ENCODE data around the gene GRM8. TPM values are rescaled to one million over a fixed set of nuclear protein-coding genes. Genes with fewer than 3 reads are reported as not detected.
"Not testable (repeated sequence)": the region's sequence is repeated elsewhere in the genome, so short reads cannot be mapped to it uniquely, and the experiment has no call there.

GRM8 gene
- total RNA-seq, 2 experiments from 2014 or later: not detected

DNA sequence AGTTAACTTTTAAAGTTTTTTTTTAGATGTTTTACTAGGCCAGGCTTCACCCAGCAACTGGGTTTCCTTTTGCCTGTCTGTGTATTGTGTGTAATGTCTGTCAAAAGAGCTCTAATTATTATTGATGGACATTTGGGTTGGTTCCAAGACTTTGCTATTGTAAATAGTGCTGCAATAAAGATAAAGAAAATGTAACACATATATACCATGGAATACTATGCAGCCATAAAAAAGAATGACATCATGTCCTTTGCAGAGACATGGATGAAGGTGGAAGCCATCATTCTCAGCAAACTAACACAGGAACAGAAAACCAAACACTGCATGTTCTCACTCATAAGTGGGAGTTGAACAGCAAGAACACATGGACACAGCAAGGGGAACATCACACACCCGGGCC lies 584.0 kb downstream of the GRM8 start:
- ATAC-seq; H3K27me3 Mint-ChIP-seq; H3K4me3 Mint-ChIP-seq; H3K27ac Mint-ChIP-seq; H3K36me3 Mint-ChIP-seq; DNase-seq; H3K4me1 Mint-ChIP-seq; CTCF ChIA-PET; H3K9me3 Mint-ChIP-seq (ENCODE audit: low read depth): not testable (repeated sequence)

DNA sequence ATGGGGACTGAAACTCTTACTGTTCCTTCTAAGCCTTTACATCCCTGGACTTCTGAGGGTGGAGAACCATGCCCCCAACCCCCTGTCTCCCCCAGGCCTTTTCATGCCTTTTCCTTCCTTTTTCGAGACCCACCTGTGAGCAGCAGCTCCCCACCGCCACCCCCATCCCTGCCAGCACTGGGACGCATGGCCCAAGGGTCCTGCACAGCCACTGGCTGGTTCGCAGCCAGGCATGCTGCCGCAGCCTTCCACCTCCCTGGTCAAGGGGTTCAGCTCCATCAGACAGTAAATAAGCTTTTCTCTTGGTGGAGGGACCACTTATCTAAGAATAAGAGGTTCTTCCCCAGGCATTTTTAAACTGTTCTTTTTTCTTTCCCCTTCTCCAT lies 584.4 kb downstream of the GRM8 start:
- no peaks in the 10 kb centered on the region for H3K4me1 Mint-ChIP-seq
- H3K4me3 Mint-ChIP-seq: no peak overlapping the region
- CTCF ChIA-PET: no interaction called here
- ATAC-seq (no peak), DNase-seq (no peak)
- no peaks in the 10 kb centered on the region for H3K9me3 Mint-ChIP-seq (ENCODE audit: low read depth)
- no peaks in the 10 kb centered on the region for H3K36me3 Mint-ChIP-seq
- no peak overlapping the region for H3K27ac Mint-ChIP-seq
- H3K27me3 Mint-ChIP-seq: no peaks in the 10 kb centered on the region

DNA sequence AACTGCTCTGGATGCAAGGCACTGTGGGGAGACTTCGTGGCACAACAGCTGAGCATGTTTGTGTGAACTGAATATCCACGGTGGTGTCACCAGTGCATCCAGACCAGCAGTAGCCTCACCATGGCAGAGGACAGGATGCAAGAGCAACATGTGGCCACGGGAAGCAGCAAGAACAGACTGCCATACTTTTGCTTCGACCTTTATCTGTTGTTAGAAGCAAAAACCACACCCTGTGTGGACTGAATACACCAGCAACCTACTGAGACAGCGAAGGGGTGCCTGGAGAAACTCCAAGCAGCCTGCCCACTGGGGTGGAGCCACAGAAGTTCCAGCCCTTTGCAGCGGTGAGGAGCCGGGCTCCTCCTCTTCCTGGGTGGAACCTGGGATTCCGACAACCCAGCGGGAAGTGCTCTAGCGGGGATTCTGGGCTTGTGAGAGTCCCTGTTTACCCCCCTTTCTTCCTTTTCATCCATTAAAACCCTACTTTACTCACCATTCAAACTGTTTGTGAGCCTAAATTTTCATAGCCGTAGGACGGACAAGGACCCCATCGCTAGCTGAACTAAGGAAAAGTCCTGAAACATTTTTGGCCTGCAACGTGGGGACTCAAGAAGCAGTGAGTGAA lies 584.9 kb downstream of the GRM8 start:
- Mint-ChIP-seq H3K27me3 (no peaks in the 10 kb centered on the region), H3K4me3 (no peak overlapping the region), H3K36me3 (no peaks in the 10 kb centered on the region), H3K4me1 (no peaks in the 10 kb centered on the region), H3K27ac (no peak overlapping the region), H3K9me3 (ENCODE audit: low read depth) (no peaks in the 10 kb centered on the region)
- CTCF ChIA-PET: no interaction called here
- ATAC-seq (no peak), DNase-seq (no peak)

DNA sequence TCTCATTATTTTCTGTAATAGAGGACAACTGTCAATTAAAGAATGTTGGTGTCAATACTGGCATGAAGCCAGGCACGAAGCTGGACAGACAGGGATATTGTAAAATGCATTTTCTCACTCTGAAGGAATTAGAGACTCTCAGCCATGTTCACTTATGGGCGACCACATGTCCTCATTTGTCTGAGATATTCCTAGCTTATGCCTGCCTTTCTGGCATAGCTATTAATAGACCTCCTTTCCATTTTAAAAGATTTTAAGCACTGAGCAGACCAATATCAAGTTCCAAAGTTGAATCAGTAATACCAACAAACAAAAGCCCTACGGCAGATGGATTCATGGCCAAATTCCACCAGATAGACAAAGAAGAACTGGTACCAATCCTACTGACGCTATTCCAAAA lies 589.9 kb downstream of the GRM8 start:
- H3K9me3 Mint-ChIP-seq (ENCODE audit: low read depth): no peaks in the 10 kb centered on the region
- no peak overlapping the region for H3K4me3 Mint-ChIP-seq
- H3K27ac Mint-ChIP-seq: no peak overlapping the region
- ATAC-seq (no peak), DNase-seq (no peak)
- CTCF ChIA-PET: no interaction called here
- H3K4me1 Mint-ChIP-seq: no peaks in the 10 kb centered on the region
- no peaks in the 10 kb centered on the region for H3K27me3 Mint-ChIP-seq
- H3K36me3 Mint-ChIP-seq: no peaks in the 10 kb centered on the region

DNA sequence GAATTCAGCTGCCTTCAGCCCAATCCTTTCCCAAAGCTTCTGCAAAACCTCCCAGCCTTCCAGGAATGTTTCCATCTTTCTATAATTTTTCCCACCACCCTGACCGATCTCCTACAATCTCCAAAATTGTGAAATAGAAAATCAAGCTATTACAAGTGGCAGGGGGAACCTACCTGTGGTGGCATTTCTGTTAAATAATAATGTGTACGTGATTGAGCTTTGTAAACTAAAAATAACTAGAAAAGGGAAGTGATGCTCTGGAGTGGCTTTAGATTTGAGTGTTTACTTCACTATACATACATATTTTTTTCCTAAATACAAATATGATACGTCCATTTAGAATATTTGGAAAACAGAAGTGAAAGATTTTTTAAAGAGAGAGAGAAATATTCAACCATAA lies 593.6 kb downstream of the GRM8 start:
- no peaks in the 10 kb centered on the region for H3K36me3 Mint-ChIP-seq
- CTCF ChIA-PET: no interaction called here
- no peak overlapping the region for H3K27ac Mint-ChIP-seq
- no peaks in the 10 kb centered on the region for H3K9me3 Mint-ChIP-seq (ENCODE audit: low read depth)
- H3K4me3 Mint-ChIP-seq: no peak overlapping the region
- DNase-seq: no peak
- no peaks in the 10 kb centered on the region for H3K27me3 Mint-ChIP-seq
- ATAC-seq: no peak
- no peaks in the 10 kb centered on the region for H3K4me1 Mint-ChIP-seq

DNA sequence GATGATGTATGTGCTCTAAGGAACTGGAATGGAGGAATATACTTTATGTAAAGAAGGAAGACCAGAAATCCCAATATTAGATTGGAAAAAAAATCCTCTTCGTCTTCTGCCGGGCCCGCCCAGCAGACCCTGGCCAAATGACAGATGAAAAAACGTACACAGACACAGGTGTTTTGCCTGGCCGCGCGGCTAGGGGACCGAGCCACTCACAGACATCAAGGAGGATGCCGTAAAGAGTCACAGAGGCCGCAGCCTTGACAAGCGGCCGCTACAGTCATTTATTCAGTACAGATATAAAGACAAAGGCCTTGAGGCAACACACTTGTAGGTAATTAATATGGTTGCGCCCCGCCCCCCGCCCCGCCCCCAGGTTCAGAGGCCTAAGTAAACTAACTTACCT lies 594.1 kb downstream of the GRM8 start:
- Mint-ChIP-seq H3K27me3 (no peaks in the 10 kb centered on the region), H3K9me3 (ENCODE audit: low read depth) (no peaks in the 10 kb centered on the region), H3K4me3 (no peak overlapping the region), H3K27ac (no peak overlapping the region), H3K4me1 (no peaks in the 10 kb centered on the region), H3K36me3 (no peaks in the 10 kb centered on the region)
- ATAC-seq (no peak), DNase-seq (no peak)
- CTCF ChIA-PET: no interaction called here

DNA sequence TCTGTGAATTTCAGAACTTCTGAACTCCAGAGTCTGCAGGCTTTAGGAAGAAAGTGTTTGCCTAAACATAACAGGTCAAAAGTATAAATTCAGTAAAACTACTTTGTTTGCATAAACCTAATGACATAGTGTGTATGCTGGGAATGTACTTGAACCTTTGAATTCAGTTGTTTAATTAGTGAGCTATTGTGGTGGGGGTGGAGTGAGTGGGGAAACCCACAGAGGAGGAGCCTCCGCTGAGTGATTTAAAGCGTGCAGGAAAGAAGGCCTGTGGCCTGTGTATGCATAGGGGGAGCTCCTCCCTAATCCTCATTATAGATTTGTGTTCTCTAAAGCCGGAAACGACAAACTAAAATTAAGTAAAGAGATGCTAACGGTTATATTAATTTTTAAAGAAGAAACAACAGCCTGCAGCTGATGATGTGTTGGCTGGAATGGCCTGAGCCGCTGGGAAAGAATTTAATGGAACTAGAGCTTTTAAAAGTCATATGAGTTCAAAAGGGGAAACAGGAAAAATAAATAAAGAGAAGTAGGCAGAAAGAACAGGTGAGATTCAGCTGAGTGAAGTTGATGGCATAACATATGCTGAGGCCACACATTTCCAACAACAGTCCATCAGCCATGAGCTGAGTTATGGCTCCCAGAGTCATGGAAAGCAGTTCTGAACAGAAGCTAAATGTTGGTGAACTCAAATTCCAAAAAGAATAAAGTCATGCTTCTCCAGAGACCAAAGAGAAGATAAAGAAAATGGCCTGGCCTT lies 595.0 kb downstream of the GRM8 start:
- Mint-ChIP-seq H3K4me3 (no peak overlapping the region), H3K4me1 (no peaks in the 10 kb centered on the region), H3K27me3 (no peaks in the 10 kb centered on the region), H3K36me3 (no peaks in the 10 kb centered on the region), H3K27ac (no peak overlapping the region), H3K9me3 (ENCODE audit: low read depth) (no peaks in the 10 kb centered on the region)
- CTCF ChIA-PET: no interaction called here
- no peak for DNase-seq
- no peak for ATAC-seq

DNA sequence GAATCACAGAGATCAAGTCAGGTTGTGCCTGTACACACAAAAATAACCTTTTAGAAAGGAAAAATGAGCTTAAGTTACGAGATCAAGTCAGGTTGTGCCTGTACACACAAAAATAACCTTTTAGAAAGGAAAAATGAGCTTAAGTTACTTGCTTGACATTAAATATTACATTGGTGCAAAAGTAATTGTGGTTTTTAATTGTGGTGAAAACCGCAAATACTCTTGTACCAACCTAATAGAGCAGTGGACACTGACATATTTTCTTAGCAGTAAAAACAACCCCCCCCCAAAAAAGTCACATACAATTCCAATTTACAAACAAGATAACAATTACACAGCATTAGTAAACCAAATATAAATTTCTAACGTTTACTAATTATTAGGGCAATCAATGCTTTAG lies 595.6 kb downstream of the GRM8 start:
- Mint-ChIP-seq H3K36me3 (no peaks in the 10 kb centered on the region), H3K4me1 (no peaks in the 10 kb centered on the region), H3K9me3 (ENCODE audit: low read depth) (no peaks in the 10 kb centered on the region), H3K27ac (no peak overlapping the region), H3K4me3 (no peak overlapping the region), H3K27me3 (no peaks in the 10 kb centered on the region)
- CTCF ChIA-PET: no interaction called here
- ATAC-seq (no peak), DNase-seq (no peak)

DNA sequence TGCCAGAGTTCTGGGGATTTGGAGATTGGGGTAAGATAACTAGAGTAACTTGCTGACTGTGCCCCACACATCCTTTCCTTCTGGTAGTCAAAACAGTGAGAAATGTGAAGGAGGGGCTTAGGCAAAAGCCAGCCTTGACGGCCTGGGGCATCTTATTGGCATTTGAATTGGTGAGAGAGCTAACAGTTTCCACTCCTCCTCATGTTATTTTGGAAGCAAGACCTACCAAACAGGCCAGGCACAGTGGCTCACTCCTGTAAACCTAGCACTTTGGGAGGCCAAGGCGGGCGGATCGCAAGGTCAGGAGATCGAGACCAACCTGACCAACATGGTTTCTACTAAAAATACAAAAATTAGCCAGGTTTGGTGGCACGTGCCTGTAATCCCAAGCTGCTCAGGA lies 596.6 kb downstream of the GRM8 start:
- ATAC-seq (no peak), DNase-seq (no peak)
- Mint-ChIP-seq H3K4me3 (no peak overlapping the region), H3K4me1 (no peaks in the 10 kb centered on the region), H3K9me3 (ENCODE audit: low read depth) (no peaks in the 10 kb centered on the region), H3K36me3 (no peaks in the 10 kb centered on the region), H3K27ac (no peak overlapping the region), H3K27me3 (no peaks in the 10 kb centered on the region)
- CTCF ChIA-PET: no interaction called here

DNA sequence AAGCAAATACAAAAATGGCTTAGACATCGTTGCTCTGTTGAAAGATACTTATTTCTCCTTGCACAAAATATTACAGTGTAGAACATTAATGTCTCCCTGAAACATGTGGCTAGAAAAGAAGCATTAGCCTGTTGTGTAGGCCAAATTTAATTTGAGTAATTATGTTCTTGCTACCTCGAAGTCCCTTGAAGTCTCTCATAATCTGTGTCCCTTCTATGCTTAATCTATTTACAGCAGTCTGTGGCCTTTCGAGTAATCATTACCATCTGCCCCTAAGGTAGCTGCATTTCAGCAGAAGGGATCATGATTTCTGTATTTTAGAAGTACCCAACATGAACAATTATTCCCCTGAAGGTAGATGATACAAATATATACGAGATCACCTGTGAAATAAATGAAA lies 615.2 kb downstream of the GRM8 start:
- no peak overlapping the region for H3K4me3 Mint-ChIP-seq
- H3K27me3 Mint-ChIP-seq: no peaks in the 10 kb centered on the region
- ATAC-seq (no peak), DNase-seq (no peak)
- H3K9me3 Mint-ChIP-seq (ENCODE audit: low read depth): no peaks in the 10 kb centered on the region
- no peaks in the 10 kb centered on the region for H3K4me1 Mint-ChIP-seq
- no peak overlapping the region for H3K27ac Mint-ChIP-seq
- CTCF ChIA-PET: no interaction called here
- H3K36me3 Mint-ChIP-seq: no peaks in the 10 kb centered on the region

DNA sequence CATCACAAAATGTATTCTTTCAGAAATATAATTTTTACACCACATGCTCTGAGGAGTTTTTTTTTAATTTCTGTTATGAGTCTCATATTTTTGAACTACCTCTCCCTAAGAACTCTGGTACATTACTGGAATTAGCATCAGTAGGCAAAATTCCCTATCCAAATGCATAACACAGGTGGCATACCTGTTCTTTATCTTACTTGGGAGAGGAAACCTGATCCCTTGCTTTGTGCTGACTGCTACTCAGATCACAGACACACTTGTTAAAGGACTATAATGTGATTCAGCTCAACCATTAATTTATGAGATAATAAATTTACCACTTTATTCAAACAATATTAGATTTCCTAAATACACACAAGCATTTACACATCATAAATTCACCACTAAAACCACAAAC lies 617.2 kb downstream of the GRM8 start:
- no peak for ATAC-seq
- Mint-ChIP-seq H3K27ac (no peak overlapping the region), H3K4me1 (no peaks in the 10 kb centered on the region), H3K9me3 (ENCODE audit: low read depth) (no peaks in the 10 kb centered on the region), H3K36me3 (no peaks in the 10 kb centered on the region), H3K27me3 (no peaks in the 10 kb centered on the region), H3K4me3 (no peak overlapping the region)
- CTCF ChIA-PET: no interaction called here
- no peak for DNase-seq

DNA sequence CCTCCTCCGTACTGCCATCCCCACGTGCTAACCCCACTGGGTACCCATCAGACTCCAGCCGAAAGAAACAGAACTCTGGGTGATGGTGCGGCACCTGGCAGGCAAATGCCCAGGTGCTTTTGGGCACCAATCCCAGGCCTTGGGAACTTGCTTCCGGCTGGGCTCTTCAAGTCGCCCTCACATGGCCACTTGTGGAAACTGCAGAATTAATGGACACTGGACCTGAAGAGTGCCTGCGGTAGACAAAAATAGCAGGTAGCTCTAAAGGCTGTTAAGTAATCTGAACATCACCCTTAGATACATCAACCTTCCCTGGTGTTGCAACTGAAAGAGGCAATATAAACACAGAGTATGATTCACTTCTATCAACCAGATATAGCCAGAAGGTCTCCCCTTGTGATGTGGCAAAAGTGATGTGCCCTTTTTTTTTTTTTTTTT lies 644.4 kb downstream of the GRM8 start:
- Mint-ChIP-seq H3K27ac (no peak overlapping the region), H3K36me3 (no peaks in the 10 kb centered on the region), H3K4me1 (no peaks in the 10 kb centered on the region), H3K9me3 (ENCODE audit: low read depth) (no peaks in the 10 kb centered on the region), H3K4me3 (no peak overlapping the region), H3K27me3 (no peaks in the 10 kb centered on the region)
- CTCF ChIA-PET: no interaction called here
- DNase-seq (no peak), ATAC-seq (no peak)

DNA sequence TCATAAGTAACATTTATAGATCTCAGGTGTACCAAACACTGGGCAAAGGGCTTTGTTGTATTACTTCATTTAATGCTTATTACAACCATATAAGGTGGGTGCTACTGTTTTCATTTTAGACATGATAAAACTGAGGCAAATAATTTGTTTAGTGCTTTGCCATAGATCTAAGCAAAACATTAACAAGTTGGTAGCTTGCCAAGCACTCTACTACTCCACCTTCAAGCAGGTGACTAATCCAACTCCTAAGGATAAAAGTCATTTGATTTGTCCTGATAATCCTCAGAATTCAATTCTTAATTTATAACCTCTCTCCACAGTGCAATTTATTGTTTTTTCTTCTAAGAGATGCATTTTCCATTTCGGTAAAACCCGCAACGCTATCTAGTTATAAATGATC lies 646.4 kb downstream of the GRM8 start:
- Mint-ChIP-seq H3K4me1 (no peaks in the 10 kb centered on the region), H3K4me3 (no peak overlapping the region), H3K27me3 (no peaks in the 10 kb centered on the region), H3K27ac (no peak overlapping the region), H3K36me3 (no peaks in the 10 kb centered on the region), H3K9me3 (ENCODE audit: low read depth) (no peaks in the 10 kb centered on the region)
- DNase-seq (no peak), ATAC-seq (no peak)
- CTCF ChIA-PET: no interaction called here

DNA sequence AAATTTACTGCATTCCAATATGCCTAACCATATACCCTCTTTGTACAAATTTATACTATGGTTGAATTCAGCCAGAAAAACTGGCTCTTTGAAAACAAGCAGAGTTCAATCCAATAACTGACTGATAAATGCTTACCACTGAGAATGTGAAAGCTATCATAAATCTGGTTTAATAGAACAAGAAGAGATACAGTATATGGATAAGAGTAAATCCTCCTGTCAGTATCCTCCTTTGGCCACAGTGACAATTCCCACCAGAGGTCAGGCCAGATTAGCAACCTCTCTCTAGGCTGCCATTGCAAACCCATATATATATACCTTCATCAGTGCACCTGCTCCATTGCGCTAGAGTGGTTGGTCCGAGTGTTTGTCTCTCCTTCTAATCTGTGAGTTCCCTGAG lies 647.2 kb downstream of the GRM8 start:
- ATAC-seq: no peak
- no peak overlapping the region for H3K4me3 Mint-ChIP-seq
- no peaks in the 10 kb centered on the region for H3K4me1 Mint-ChIP-seq
- CTCF ChIA-PET: no interaction called here
- no peaks in the 10 kb centered on the region for H3K27me3 Mint-ChIP-seq
- no peak for DNase-seq
- H3K27ac Mint-ChIP-seq: no peak overlapping the region
- no peaks in the 10 kb centered on the region for H3K9me3 Mint-ChIP-seq (ENCODE audit: low read depth)
- no peaks in the 10 kb centered on the region for H3K36me3 Mint-ChIP-seq

DNA sequence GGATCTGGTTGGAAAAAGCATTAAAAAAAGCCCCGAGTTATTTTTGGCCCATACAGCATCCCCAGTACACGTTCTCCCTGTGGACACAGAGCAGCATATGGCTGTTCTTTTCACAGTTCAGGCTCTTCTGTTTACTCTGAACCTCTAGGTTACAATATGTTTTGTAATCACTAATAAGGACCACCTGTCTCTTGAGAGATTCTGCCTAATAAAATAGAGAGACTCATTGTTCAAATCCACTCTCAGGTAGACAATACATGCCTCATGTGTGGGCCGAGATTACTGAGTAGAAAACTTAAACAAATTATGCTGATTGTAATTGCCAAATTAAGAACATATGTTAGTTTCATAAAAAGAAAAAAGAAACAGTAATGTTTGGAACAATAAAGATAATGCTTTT lies 647.7 kb downstream of the GRM8 start:
- H3K27ac Mint-ChIP-seq: no peak overlapping the region
- H3K27me3 Mint-ChIP-seq: no peaks in the 10 kb centered on the region
- H3K36me3 Mint-ChIP-seq: no peaks in the 10 kb centered on the region
- no peak overlapping the region for H3K4me3 Mint-ChIP-seq
- ATAC-seq (no peak), DNase-seq (no peak)
- H3K4me1 Mint-ChIP-seq: no peaks in the 10 kb centered on the region
- CTCF ChIA-PET: no interaction called here
- no peaks in the 10 kb centered on the region for H3K9me3 Mint-ChIP-seq (ENCODE audit: low read depth)

Measured in activated CD8-positive, alpha-beta memory T cell treated with anti-CD3 and anti-CD28 coated beads, Interleukin-2, amount 10 ng/mL, durations not matched to agents 7 days and 5 days (primary cell).